HG03159 (cell line): ENCODE measurements around the gene IFNL1.
"Not testable (repeated sequence)": the region's sequence is repeated elsewhere in the genome, so short reads cannot be mapped to it uniquely, and the experiment has no call there.

Experiments used
- ATAC-seq: cut with Tn5 transposase; IDR thresholded peaks from one replicate; pipeline ENCODE4 v1.9.1; 2021; ENCODE audit warnings: mild to moderate bottlenecking, moderate library complexity; ENCODE audit not compliant: unreplicated experiment

The IFNL1 gene

DNA sequence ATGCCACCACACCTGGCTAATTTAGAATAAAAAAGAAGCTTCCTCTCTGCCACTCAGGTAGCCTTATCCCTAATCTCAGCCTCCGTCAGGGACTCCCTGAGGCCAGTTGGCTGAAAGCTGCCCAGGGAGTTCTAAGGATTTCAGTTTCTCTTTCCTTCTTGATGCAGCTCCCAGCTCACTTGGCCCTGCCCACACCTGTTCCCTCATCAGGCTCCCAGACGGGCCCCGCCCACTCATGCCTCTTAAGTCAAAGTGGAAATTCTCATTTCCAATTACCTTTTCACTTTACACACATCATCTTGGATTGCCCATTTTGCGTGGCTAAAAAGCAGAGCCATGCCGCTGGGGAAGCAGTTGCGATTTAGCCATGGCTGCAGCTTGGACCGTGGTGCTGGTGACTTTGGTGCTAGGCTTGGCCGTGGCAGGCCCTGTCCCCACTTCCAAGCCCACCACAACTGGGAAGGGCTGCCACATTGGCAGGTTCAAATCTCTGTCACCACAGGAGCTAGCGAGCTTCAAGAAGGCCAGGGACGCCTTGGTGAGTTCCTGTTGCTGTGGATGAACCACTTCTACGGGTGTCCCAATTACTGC is at the start of gene IFNL1:
Gene IFNL1 (plus strand): TSS at position 353 of the 591 bp plus-strand sequence. CDS start 15 bp downstream, at position 368.
- ATAC-seq = no peak

DNA sequence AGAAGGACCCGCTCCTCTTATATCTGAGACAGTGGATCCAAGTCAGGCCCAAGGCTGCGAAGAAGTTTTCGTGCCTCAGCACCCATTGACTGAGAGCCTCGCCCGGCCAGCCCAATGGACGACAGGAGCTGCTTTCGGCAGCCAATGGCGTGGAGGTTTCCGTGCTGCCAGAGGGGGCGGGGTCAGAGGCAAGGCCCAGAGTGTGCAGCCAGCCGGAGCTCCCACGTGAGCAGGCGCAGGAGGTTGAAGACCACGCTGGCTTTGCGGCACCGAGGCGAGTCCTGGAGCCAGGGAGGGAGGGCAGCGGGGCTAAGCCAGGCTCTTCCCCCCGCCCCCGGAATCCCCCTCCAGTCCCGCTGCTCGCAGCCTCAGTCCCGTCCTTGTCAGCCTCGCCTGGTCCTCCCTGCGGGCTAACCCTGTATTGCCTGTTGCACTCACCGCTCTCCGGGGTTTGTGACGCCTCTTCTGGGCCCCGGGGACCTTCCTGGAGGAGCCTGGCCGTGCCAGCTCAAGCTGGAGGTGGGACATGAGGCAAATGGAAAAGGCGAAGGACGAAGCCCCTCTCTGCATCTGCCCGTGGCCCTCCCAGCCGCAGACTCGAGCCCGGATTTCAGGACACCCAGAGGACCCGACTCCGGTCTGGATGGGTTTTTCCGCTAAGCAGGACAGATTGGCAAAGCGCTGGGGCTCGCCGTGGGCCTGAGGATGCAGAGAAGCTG is 49.1 kb upstream of the IFNL1 start:
- no peak for ATAC-seq

- ATAC-seq = no peak
Measured at GRCh38 chr19:39247701-39248664, 48.2 kb upstream of the IFNL1 start.

- ATAC-seq = no peak
Measured at GRCh38 chr19:39248806-39249205, 47.4 kb upstream of the IFNL1 start, which contains the start of gene IFNL4. Gene IFNL4 (minus strand): TSS chr19:39248856.

GRCh38 chr19:39251081-39251480 is 45.1 kb upstream of the IFNL1 start:
- ATAC-seq = no peak

DNA sequence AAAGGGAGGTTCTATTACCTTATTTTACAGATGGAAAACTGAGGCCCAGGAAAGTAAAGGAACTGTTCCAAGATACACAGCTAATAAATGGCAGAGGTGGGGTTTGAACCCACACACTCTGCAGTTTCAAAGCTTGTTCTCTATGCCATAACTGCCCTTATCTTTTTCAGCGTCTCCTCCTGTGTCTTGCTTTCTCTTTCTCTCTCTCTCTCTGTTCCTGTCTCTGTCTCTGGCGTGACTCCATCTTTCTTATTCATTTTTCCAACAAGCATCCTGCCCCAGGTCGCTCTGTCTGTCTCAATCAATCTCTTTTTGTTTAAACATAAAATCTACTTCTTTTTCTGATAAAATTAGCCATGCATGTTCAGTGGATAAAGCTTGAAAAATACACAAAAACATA is 44.4 kb upstream of the IFNL1 start:
- no peak for ATAC-seq

- ATAC-seq = no peak
Measured at GRCh38 chr19:39252458-39252857, 43.7 kb upstream of the IFNL1 start.

DNA sequence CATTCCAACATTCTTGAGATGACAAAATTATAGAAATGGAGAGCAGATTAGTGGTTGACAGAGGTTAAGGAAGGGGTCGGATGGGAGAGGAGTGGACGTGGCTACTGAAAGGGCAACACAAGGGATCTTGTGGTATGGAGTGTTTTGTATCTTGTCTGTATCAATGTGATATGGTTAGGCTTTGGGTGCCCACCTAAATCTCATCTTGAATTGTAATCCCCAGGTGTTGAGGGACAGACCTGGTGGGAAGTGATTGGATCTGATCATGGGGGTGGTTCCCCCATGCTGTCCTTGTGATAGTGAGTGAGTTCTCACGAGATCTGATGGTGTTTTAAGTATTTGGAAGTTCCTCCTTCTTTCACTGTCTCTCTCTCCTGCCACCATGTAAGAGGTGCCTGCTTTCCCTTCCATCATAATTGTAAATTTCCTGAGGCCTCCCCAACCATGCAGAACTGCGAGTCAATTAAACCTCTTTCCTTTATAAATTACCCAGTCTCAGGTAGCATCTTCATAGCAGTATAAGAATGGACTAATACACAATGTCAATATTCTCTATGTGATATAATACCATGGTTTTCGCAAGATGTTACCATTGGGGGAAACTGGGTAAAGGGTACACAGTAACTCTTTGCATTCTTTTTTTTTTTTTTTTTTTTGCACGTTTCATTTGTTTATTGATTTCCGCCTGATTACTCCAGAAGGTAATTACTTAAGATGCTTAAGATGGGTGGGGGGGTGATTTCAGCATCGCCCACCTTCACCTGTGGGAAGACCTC is 42.6 kb upstream of the IFNL1 start:
- ATAC-seq = no peak

GRCh38 chr19:39254531-39255345 is 41.5 kb upstream of the IFNL1 start:
- ATAC-seq = no peak

GRCh38 chr19:39257227-39257626 is 39.0 kb upstream of the IFNL1 start:
- ATAC-seq = no peak

DNA sequence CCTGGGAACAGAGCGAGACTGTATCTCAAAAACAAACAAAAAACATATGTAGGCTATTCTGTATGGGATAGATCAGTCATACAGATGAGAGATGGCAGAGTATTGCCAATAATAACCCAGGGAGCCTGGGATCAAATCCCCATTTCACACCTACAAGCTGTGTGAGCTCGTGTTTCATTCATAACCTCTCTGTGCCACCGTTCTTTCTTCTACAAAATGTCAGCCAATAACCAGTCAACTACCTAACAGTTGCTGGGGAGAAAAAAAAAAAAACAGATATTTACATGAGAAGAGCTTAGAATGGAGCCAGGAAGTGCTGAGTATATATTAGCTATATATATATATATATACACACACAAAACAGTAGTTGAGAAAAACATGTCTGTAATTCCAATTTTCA is 34.5 kb upstream of the IFNL1 start:
- ATAC-seq = no peak

DNA sequence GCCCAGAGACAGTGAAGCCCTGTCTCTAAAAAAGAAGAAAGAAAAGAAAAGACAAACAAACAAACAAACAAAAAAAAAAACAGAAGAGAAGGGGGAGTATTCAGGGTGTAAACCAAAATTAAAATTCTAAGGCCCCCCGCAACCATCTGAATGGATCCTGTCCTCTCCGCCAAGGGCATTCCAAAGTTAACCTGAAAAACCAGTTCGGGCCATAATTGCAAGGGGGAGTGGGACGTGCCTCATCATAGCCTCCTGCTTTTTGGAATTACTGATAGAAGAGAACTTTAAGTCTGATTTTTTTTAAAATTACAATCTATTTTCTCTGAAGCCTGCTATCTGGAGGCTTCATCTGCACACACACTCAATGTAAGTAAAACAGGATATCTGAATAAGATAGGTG is 33.7 kb upstream of the IFNL1 start:
- ATAC-seq = no peak

- ATAC-seq = no peak
Measured at GRCh38 chr19:39263912-39264305, 32.3 kb upstream of the IFNL1 start.

DNA sequence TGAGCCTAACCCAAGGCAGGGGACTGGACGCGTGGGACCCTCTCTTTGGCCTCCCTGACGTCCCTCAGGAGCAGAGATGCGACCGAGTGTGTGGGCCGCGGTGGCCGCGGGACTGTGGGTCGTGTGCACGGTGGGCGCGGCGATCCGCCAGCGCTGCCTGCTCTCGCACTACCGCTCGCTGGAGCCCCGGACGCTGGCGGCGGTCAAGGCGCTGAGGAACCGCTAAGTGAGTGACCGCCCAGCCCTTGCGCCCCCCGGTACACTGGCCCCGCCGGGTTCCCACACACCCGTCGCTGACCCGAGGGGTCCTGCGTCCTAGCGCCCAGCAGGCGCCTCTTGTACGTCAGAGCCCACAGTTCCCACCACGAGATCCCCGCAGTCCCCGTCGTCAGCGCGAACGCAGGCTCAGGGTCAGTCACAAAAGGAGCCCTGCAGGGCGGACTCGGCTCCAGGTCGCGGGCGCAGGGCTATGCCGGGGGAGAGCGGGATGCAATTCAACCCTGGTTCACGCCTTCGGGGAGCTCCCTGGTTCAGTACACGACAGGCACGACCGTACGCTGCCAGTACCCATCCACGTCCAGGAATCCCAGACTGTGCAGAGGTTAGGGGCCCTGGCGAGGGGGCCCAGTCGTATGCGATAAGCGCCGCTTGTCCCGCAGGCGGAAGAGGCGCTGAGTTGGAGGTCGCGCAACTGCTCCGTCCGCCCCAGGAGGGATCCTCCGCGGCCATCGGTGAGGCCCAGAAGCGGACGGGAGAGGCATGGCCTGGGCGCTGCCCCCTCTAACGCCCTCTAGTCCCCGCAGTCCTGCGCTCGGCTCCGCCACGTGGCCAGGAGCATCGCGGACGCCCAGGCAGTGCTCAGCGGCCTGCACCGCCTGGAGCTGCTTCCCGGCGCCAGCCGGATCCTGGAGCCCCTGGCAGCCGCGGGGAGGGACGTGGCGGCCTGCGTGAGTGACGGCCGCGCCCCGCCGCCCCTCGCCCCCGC is 31.6 kb upstream of the IFNL1 start:
- ATAC-seq = no peak

DNA sequence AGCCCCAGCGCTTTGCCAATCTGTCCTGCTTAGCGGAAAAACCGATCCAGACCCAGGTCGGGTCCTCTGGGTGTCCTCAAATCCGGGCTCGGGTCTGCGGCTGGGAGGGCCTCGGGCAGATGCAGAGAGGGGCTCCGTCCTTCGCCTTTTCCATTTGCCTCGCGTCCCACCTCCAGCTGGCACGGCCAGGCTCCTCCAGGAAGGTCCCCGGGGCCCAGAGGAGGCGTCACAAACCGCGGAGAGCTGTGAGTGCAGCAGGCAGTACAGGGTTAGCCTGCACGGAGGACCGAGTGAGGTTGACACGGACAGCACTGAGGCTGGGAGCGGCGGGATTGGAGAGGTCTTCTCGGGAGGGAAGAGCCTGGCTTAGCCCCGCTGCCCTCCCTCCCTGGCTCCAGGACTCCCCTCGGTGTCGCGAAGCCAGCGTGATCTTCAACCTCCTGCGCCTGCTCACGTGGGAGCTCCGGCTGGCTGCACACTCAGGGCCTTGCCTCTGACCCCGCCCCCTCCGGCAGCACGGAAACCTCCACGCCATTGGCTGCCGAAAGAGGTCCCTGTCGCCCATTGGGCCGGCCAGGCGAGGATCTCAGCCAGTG is 30.8 kb upstream of the IFNL1 start:
- no peak for ATAC-seq

GRCh38 chr19:39268085-39268484 is 28.1 kb upstream of the IFNL1 start, which contains the start of gene IFNL2:
Gene IFNL2 (plus strand): TSS chr19:39268396. CDS start chr19:39268569, 173 bp downstream.
- ATAC-seq = not testable (repeated sequence)

GRCh38 chr19:39268531-39269223 is 27.5 kb upstream of the IFNL1 start:
- not testable (repeated sequence) for ATAC-seq

DNA sequence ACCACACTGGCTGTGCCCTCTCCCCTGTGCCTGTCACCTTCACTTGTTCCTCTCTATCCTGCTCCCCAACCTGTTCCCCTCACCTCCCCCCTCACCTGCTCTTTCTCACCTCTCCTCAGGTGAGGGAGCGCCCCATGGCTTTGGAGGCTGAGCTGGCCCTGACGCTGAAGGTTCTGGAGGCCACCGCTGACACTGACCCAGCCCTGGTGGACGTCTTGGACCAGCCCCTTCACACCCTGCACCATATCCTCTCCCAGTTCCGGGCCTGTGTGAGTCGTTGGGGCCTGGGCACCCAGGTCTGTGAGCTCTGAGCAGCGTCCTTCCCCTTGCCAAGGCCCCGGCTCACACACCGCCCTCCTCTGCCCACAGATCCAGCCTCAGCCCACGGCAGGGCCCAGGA is 26.8 kb upstream of the IFNL1 start:
- ATAC-seq = not testable (repeated sequence)
